K562 (cell line): ENCODE data around the gene UBALD2. TPM values are rescaled to one million over a fixed set of nuclear protein-coding genes. Genes with fewer than 3 reads are reported as not detected.

Experiments used
- CBX5 ChIP-seq: IDR thresholded peaks from 2 replicates; pipeline ENCODE4 v1.6.1; 2014; ENCODE audit warnings: low read depth, borderline replicate concordance
- FOSL1 ChIP-seq: fragments of 200-800 bp; sonication (Bioruptor generic); conservative IDR thresholded peaks from 2 replicates; pipeline ENCODE4 v1.6.1; 2016; ENCODE audit warnings: missing genetic modification characterization, missing compliant biosample characterization
- FOXK2 ChIP-seq, 2 experiments: fragments of 450-650 bp; IDR thresholded peaks in 1 of 2; conservative IDR thresholded peaks in 1 of 2; 2 replicates each; pipeline ENCODE4 v1.6.1; 2016; ENCODE audit warnings: low read depth in 2 of 2, mild to moderate bottlenecking in 1 of 2
- NCOA6 ChIP-seq: fragments of 450-650 bp; IDR thresholded peaks from 2 replicates; pipeline ENCODE4 v1.6.1; 2017; ENCODE audit warnings: mild to moderate bottlenecking
- PML ChIP-seq: IDR thresholded peaks from 2 replicates; pipeline ENCODE4 v1.6.1; 2012; ENCODE audit warnings: low read length, inconsistent platforms
- SAP30 ChIP-seq: fragments of 200-600 bp; sonication (generic); IDR thresholded peaks from 2 replicates; pipeline ENCODE4 v1.6.1; 2012; ENCODE audit warnings: borderline replicate concordance, low read depth, mild to moderate bottlenecking, moderate library complexity, low read length, control low read depth, inconsistent platforms; ENCODE audit not compliant: insufficient read depth, poor library complexity, severe bottlenecking
- ZNF324 ChIP-seq: fragments of 250-450 bp; sonication (Bioruptor Pico); IDR thresholded peaks from 2 replicates; pipeline ENCODE4 v1.4.0; 2020; ENCODE audit warnings: mild to moderate bottlenecking
- polyA plus RNA-seq, 8 experiments: library from polyadenylated mRNA; depleted of rRNA in 4 of 8; stranded (reverse) in 5 of 8; unstranded in 3 of 8; fragments of >200 nt; fragmentation: Nextera tagmentation in 2 of 8; fragmentation: Illumina TruSeq in 1 of 8; extraction: Ambion mirVana in 2 of 8; extraction: Trizol in 1 of 8; gene quantifications; 2 replicates each; pipeline versions ENCODE4 v1.2.1 to v1.2.3, GENCODE V29; 2011 to 2014; ENCODE audit warnings: inconsistent platforms in 1 of 8, missing spikeins in 1 of 8
- total RNA-seq, 7 experiments: library from RNA; depleted of rRNA in 6 of 7; stranded (reverse); fragments of >200 nt in 6 of 7; fragmentation: Illumina TruSeq in 2 of 7; extraction: Trizol in 2 of 7; gene quantifications; 2 replicates each; pipeline versions ENCODE4 v1.2.1 to v1.2.3, GENCODE V29; 2011 to 2021; ENCODE audit warnings: low replicate concordance in 1 of 7
- TF ChIP-seq, protein P1 (sequence below): fragments of 450-650 bp; IDR thresholded peaks from 2 replicates; pipeline ENCODE4 v1.6.1; 2016; ENCODE audit warnings: low read depth, mild to moderate bottlenecking, moderate library complexity
- TF ChIP-seq, protein P2 (sequence below): sonication (generic); formaldehyde crosslinking; IDR thresholded peaks from 2 replicates; pipeline ENCODE4 v1.8.1; 2022; ENCODE audit warnings: missing genetic modification reagents
- TF ChIP-seq, protein P3 (sequence below), 2 experiments: fragments of 450-650 bp; conservative IDR thresholded peaks; 2 replicates each; pipeline ENCODE4 v1.6.1; 2017; ENCODE audit warnings: mild to moderate bottlenecking in 2 of 2, moderate library complexity in 2 of 2
- TF ChIP-seq, protein P4 (sequence below): fragments of 200-800 bp; sonication (Bioruptor generic); IDR thresholded peaks from 2 replicates; pipeline ENCODE4 v1.6.1; 2017; ENCODE audit warnings: missing genetic modification characterization, missing compliant biosample characterization
- TF ChIP-seq, protein P5 (sequence below): fragments of 200-800 bp; sonication (Bioruptor generic); IDR thresholded peaks from 2 replicates; pipeline ENCODE4 v1.6.1; 2016; ENCODE audit warnings: missing genetic modification characterization, missing compliant biosample characterization
- TF ChIP-seq, protein P6 (sequence below): fragments of 250-450 bp; sonication (Bioruptor Pico); IDR thresholded peaks from 2 replicates; pipeline ENCODE4 v1.9.0; 2021; ENCODE audit warnings: mild to moderate bottlenecking, inconsistent platforms

UBALD2 gene
- total and polyA plus RNA-seq, 9 of the 15 experiments (the other 6 are each of a cell fraction or from before 2014, with no cell fraction given), result 2.3 to 94.1 (median 25.3) TPM

DNA sequence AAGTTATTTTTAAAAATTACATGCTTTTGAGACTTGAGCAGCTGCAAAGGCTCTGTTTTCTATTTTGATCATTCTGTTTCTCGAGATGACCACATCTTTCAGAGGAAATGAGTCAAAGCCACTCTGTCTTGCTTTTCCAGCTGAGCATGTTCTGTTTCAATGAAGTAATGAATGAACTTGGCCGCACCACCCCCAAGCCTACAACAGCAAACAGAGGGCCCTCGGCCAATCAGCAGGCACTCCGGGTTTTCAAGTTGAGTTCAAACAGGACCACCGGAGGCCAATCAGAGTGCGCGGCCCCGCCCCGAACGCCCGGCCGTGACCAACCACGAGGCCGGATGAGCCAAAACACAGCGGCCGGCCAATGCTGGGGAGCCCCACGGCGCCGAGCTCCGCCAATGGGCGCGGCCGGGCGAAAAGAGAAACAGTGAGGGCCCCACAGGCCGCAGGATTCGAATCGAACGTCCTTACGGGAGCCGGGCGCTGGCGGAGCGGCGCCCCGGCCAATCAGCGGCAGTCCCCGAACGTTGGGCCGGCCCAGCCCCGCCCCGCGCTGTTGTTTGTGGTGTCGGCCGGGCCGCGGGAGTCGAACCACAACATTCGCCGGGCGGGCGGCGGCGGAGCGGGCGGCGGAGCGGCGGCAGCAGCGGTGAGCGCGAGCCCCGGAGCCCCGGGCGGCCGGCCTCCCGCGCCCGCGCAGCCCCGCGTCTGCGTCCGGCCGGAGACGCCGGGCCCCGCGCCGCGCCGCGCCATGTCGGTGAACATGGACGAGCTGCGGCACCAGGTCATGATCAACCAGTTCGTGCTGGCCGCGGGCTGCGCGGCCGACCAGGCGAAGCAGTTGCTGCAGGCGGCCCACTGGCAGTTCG lies at the start of gene UBALD2 (continued):
- TF ChIP-seq, protein P1, sequence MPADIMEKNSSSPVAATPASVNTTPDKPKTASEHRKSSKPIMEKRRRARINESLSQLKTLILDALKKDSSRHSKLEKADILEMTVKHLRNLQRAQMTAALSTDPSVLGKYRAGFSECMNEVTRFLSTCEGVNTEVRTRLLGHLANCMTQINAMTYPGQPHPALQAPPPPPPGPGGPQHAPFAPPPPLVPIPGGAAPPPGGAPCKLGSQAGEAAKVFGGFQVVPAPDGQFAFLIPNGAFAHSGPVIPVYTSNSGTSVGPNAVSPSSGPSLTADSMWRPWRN, result no peak
- TF ChIP-seq, protein P2, sequence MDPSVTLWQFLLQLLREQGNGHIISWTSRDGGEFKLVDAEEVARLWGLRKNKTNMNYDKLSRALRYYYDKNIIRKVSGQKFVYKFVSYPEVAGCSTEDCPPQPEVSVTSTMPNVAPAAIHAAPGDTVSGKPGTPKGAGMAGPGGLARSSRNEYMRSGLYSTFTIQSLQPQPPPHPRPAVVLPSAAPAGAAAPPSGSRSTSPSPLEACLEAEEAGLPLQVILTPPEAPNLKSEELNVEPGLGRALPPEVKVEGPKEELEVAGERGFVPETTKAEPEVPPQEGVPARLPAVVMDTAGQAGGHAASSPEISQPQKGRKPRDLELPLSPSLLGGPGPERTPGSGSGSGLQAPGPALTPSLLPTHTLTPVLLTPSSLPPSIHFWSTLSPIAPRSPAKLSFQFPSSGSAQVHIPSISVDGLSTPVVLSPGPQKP (CRISPR knock-in tag), result no peak
- TF ChIP-seq SAP30 (peak; percentile 51), NCOA6 (no peak), CBX5 (no peak), FOXK2 (conservative IDR thresholded peaks at IDR 0.05 in 1 of 2, IDR thresholded peaks at IDR 0.05 in 1 of 2; ENCODE audit: low read depth in 2 of 2) (peak; percentile 91 to 92), PML (no peak; the same call in 1 of the 2 replicates), ZNF324 (no peak), FOSL1 (peak; percentile 72)
- TF ChIP-seq, protein P3, sequence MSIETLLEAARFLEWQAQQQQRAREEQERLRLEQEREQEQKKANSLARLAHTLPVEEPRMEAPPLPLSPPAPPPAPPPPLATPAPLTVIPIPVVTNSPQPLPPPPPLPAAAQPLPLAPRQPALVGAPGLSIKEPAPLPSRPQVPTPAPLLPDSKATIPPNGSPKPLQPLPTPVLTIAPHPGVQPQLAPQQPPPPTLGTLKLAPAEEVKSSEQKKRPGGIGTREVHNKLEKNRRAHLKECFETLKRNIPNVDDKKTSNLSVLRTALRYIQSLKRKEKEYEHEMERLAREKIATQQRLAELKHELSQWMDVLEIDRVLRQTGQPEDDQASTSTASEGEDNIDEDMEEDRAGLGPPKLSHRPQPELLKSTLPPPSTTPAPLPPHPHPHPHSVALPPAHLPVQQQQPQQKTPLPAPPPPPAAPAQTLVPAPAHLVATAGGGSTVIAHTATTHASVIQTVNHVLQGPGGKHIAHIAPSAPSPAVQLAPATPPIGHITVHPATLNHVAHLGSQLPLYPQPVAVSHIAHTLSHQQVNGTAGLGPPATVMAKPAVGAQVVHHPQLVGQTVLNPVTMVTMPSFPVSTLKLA (conservative IDR thresholded peaks at IDR 0.05), result peak; percentile 77 to 87
- TF ChIP-seq, protein P4, sequence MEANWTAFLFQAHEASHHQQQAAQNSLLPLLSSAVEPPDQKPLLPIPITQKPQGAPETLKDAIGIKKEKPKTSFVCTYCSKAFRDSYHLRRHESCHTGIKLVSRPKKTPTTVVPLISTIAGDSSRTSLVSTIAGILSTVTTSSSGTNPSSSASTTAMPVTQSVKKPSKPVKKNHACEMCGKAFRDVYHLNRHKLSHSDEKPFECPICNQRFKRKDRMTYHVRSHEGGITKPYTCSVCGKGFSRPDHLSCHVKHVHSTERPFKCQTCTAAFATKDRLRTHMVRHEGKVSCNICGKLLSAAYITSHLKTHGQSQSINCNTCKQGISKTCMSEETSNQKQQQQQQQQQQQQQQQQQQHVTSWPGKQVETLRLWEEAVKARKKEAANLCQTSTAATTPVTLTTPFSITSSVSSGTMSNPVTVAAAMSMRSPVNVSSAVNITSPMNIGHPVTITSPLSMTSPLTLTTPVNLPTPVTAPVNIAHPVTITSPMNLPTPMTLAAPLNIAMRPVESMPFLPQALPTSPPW (CRISPR knock-in tag), result peak; percentile 87
- TF ChIP-seq, protein P5, sequence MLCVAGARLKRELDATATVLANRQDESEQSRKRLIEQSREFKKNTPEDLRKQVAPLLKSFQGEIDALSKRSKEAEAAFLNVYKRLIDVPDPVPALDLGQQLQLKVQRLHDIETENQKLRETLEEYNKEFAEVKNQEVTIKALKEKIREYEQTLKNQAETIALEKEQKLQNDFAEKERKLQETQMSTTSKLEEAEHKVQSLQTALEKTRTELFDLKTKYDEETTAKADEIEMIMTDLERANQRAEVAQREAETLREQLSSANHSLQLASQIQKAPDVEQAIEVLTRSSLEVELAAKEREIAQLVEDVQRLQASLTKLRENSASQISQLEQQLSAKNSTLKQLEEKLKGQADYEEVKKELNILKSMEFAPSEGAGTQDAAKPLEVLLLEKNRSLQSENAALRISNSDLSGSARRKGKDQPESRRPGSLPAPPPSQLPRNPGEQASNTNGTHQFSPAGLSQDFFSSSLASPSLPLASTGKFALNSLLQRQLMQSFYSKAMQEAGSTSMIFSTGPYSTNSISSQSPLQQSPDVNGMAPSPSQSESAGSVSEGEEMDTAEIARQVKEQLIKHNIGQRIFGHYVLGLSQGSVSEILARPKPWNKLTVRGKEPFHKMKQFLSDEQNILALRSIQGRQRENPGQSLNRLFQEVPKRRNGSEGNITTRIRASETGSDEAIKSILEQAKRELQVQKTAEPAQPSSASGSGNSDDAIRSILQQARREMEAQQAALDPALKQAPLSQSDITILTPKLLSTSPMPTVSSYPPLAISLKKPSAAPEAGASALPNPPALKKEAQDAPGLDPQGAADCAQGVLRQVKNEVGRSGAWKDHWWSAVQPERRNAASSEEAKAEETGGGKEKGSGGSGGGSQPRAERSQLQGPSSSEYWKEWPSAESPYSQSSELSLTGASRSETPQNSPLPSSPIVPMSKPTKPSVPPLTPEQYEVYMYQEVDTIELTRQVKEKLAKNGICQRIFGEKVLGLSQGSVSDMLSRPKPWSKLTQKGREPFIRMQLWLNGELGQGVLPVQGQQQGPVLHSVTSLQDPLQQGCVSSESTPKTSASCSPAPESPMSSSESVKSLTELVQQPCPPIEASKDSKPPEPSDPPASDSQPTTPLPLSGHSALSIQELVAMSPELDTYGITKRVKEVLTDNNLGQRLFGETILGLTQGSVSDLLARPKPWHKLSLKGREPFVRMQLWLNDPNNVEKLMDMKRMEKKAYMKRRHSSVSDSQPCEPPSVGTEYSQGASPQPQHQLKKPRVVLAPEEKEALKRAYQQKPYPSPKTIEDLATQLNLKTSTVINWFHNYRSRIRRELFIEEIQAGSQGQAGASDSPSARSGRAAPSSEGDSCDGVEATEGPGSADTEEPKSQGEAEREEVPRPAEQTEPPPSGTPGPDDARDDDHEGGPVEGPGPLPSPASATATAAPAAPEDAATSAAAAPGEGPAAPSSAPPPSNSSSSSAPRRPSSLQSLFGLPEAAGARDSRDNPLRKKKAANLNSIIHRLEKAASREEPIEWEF (CRISPR knock-in tag), result peak; percentile 92
- TF ChIP-seq, protein P6, sequence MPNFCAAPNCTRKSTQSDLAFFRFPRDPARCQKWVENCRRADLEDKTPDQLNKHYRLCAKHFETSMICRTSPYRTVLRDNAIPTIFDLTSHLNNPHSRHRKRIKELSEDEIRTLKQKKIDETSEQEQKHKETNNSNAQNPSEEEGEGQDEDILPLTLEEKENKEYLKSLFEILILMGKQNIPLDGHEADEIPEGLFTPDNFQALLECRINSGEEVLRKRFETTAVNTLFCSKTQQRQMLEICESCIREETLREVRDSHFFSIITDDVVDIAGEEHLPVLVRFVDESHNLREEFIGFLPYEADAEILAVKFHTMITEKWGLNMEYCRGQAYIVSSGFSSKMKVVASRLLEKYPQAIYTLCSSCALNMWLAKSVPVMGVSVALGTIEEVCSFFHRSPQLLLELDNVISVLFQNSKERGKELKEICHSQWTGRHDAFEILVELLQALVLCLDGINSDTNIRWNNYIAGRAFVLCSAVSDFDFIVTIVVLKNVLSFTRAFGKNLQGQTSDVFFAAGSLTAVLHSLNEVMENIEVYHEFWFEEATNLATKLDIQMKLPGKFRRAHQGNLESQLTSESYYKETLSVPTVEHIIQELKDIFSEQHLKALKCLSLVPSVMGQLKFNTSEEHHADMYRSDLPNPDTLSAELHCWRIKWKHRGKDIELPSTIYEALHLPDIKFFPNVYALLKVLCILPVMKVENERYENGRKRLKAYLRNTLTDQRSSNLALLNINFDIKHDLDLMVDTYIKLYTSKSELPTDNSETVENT (CRISPR knock-in tag), result peak; percentile 69; the same call in 1 of the 2 replicates
